HG03060 (cell line): ENCODE results near the gene RADIL.
"Not testable (repeated sequence)": the region's sequence is repeated elsewhere in the genome, so short reads cannot be mapped to it uniquely, and the experiment has no call there.

Experiments used
- ATAC-seq: cut with Tn5 transposase; IDR thresholded peaks from one replicate; pipeline ENCODE4 v1.9.1; 2021; ENCODE audit warnings: low read depth, moderate number of reproducible peaks; ENCODE audit not compliant: unreplicated experiment

The RADIL gene

DNA sequence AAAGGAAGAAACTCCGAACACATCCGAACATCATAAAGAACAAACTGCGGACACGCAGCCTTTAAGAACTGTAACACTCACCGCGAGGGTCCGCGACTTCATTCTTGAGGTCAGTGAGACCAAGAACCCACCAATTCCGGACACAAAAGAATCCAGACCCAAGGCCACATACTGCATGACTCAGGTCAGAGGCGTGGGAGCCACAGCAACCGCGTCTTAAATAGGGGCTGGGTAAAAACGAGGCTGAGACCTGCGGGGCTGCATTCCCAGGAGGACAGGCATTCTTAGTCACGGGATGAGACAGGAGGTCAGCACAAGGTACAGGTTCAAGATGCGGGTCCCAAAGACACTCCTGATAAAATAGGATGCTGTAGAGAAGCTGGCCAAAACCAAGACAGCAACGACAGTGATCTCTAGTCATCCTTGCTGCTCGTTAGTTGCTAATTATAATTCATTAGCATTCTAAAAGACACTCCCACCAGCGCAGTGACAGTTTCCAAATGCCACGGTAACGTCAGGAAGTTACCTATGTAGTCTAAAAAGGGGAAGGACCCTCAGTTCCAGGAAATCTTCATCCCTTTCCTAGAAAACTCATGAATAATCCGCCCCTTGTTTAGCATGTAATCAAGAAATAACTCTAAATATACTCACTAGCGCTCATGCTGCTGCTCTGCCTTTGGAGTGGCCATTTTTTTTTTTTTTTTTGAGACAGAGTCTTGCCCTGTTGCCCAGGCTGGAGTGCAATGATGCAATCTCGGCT is 88.7 kb downstream of the RADIL start:
- no peak for ATAC-seq

DNA sequence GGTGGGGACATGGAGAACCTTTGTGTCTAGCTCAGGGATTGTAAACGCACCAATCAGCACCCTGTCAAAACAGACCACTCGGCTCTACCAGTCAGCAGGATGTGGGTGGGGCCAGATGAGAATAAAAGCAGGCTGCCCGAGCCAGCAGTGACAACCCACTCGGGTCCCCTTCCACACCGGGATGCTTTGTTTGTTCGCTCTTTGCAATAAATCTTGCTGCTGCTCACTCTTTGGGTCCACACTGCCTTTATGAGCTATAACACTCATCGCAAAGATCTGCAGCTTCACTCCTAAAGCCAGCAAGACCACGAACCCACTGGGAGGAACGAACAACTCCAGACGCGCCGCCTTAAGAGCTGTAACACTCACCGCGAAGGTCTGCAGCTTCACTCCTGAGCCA is 89.3 kb downstream of the RADIL start:
- not testable (repeated sequence) for ATAC-seq

DNA sequence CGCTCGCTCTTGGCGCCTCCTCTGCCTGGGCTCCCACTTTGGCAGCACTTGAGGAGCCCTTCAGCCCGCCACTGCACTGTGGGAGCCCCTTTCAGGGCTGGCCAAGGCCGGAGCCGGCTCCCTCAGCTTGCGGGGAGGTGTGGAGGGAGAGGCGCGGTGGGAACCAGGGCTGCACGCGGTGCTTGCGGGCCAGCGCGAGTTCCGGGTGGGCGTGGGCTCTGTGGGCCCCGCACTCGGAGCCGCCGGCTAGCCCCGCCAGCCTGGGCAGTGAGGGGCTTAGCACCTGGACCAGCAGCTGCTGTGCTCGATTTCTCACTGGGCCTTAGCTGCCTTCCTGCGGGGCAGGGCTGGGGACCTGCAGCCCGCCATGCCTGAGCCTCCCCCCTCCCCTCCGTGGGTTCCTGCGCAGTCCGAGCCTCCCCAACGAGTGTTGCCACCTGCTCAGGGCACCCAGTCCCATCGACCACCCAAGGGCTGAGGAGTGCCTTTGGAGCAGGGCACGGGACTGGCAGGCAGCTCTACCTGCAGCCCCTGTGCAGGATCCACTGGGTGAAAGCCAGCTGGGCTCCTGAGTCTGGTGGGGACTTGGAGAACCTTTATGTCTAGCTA is 90.0 kb downstream of the RADIL start:
- not testable (repeated sequence) for ATAC-seq

DNA sequence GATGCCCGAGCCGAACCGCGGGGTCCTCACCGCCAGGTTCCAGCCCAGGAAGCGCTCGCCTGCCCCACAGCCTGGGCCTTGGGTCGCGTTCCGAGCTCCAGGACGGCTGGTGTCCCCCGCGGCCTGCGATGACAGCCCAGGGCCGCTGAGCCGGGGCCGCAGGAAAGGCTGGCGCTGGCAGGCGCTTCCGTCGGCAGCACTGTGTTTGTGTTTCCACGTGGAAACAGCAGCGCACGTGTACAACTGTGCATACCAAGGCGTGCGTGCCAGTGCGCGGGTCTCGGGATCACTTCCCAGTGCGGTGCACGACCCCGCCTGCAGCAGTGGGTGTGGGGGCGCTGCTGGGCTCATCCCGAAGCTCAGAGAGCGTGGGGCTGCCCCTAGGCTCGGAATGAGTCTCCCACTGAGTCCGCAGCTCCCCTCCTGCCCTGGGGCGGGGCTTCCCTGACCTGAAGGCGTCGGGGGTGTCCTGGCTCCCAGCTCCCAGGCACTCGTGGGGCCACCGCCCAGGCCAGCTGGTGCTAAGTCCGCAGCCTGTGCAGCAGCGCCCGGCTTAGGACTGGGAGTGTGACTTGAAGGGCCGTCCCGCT is 90.9 kb downstream of the RADIL start:
- no peak for ATAC-seq

DNA sequence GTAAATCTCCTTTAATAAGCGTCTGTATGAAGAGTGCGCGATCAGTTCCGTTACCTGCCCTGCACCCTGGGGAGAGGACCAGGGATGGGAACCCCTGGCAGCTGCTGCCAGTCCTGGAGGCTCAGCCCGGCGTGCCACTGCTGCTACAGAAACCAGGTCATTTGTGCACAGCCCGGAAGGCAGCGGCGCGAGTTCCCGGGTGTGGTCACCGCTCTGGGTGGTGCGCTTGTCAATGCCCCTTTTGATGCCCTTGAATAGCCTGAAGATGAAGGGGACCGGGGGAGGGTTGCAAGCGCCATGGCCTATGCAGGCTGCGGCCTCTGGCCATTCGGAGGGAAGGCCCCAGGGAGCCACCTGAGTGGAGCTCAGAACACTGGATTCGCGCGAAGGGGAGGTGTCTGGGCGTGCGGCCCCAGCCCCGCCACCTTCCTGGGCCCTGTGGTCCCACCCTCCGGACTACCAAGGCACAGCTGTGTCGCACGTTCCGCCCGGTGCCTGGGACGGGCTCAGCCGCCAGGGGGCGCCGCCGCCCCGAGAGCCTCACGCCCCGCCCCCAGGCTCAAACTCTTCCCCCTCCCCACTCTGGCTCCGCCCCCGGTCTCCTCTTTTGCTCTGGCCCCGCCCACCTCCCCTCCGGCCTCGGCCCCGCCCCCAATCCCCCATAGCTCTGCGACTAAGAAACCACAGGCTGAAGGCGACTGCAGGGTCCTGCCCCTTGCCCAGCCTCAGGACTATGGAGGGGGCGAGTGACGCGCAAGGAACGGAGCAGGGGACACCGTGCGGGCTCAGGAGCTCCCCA is 91.6 kb downstream of the RADIL start:
- ATAC-seq = no peak

DNA sequence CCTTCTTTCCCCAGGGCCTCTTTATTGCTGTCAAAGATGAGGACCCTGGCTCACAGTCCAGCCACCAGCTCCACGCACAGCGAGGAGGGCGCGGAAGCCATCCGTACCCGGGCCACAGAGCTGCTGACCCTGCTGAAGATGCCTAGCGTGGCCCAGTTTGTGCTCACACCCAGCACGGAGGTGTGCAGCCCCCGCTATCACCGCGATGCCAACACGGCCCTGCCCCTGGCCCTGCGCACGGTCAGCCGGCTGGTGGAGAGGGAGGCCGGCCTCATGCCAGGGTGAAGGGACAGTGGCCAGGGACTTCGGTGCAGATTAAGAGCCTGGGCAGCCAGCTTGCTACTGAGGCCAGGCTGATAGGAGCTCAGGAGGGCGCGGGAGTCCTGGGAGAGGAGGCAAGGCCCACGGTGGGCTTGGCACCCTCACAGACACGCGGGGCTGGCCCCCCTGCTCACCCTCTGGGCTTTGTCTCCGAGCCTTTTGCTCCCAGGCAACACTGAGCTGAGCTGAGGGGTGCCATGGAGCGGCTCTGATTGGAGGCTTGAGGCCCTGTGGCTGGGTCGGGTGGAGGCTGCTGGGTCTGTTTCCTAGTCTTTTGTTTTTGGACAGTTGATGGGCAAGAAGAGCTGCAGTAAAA is 92.3 kb downstream of the RADIL start:
- no peak for ATAC-seq

DNA sequence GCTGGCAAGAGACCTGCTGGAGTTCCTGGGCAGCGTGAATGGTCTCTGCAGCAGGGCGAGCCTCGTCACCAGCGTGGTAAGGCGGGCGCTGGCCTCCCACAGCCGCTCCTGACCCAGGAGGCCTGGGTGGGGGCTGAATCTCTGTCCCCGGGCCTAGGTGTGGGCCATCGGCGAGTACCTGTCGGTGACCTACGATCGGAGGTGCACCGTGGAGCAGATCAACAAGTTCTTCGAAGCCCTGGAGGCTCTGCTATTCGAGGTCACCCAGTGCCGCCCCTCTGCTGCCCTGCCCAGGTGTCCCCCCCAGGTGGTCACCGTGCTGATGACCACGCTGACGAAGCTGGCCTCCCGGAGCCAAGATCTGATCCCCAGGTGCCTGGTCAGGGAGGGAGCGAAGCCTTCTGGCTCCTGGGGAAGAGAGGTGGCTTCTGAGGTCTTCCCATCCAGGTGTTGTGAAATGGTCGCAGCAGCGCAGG is 93.0 kb downstream of the RADIL start:
- ATAC-seq = no peak

- no peak for ATAC-seq
These were observed 93.4 kb downstream of the RADIL start for GRCh38 chr7:4790078-4790465.

- ATAC-seq = no peak
These were observed 94.1 kb downstream of the RADIL start for GRCh38 chr7:4789194-4790077.

- ATAC-seq = no peak
These were observed 94.8 kb downstream of the RADIL start for GRCh38 chr7:4788627-4789189.

DNA sequence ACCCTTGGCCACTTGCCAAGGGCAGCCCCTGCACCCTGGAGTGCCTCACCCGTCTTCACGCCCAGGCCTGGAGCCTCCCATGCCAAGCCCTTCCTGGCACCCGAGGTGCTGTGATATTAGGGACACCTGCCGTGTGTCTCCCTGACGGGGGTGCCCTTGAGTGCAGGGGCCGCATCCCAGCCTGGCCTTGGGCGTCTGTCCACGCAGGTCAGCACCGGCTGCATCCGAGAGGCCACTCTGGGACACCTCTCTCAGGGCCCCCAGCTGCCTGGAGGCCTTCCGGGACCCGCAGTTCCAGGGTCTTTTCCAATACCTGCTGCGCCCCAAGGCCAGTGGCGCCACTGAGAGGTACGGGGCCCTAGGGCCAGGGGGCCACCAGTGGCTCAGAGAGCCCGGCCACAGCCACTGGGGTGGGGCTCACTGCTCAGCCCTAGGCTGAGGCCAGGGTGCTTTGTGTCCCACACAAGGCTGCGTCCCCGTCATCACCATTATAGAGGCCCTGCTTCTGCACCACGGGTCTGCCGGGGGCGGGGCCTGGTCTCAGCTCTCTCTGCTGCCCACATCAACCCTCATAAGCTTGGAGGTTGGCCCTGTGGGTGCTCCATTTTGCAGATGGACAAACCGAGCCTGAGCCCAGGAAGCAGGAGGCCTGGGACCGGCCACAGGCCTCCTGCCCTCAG is 95.4 kb downstream of the RADIL start:
- no peak for ATAC-seq

GRCh38 chr7:4787541-4787940 is 96.0 kb downstream of the RADIL start:
- no peak for ATAC-seq

GRCh38 chr7:4786015-4786414 is 97.5 kb downstream of the RADIL start:
- ATAC-seq = no peak

DNA sequence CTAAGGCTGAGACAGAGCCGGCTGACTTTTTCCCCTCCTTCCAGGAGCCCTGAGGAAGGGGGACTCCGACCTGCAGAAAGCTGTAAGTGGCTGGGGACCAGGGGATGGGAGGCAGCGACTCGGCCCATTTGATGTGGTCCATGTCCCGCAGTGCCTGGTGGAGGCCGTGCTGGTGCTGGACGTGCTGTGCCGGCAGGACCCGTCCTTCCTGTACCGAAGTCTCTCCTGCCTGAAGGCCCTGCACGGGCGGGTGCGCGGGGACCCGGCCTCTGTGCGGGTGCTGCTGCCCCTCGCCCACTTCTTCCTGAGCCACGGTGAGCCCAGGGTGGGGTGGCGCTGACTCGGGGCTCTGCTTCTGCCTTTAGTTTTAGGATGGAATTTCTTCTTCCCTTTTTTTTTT is 98.1 kb downstream of the RADIL start:
- ATAC-seq = no peak

DNA sequence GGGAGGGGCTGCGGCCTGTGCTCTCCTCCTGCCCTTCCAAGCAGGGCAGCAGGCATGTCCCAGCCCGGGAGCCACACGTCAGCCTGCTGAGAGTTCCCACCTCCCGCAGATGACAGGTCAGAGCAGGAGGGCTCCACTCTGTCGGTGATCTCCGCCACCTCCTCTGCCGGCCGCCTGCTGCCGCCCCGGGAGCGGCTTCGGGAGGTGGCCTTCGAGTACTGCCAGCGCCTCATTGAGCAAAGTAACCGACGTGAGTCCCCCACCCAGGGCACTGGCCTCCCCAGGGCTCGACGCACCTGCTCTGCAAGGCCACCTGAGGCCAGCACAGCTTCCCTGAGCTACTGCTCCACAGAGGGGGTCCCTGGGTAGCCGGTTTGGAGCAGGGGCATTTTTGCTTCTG is 98.7 kb downstream of the RADIL start:
- ATAC-seq = no peak

DNA sequence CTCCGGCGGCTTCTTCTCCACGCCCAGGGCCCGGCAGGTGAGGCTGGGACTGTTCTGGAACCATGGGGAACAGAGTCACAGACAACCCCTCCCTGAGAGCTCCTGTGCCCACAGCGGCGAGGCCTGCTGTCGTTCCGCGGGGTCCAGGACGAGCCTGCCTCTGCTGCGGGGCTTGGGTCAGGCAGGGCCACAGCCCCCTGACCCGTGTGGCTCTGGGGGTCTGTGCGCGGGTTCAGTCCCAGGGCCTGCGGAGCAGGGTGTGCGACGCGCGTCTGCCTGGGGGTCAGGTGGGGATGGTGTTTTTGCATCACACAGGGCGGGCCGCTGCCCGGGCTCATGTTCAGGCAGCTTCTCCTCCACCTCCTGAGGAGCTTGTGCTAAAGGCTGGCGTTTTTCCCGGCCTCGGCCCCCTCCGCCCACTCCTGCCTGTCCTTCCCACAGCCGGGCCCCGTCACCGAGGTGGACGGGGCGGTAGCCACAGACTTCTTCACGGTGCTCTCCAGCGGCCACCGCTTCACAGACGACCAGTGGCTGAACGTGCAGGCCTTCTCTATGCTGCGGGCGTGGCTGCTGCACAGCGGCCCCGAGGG is 99.7 kb downstream of the RADIL start:
- ATAC-seq = no peak

GRCh38 chr7:4783292-4783652 is 100.2 kb downstream of the RADIL start:
- no peak for ATAC-seq
